Measurements from ENCODE around the gene ZBTB32.

Gene ZBTB32

DNA sequence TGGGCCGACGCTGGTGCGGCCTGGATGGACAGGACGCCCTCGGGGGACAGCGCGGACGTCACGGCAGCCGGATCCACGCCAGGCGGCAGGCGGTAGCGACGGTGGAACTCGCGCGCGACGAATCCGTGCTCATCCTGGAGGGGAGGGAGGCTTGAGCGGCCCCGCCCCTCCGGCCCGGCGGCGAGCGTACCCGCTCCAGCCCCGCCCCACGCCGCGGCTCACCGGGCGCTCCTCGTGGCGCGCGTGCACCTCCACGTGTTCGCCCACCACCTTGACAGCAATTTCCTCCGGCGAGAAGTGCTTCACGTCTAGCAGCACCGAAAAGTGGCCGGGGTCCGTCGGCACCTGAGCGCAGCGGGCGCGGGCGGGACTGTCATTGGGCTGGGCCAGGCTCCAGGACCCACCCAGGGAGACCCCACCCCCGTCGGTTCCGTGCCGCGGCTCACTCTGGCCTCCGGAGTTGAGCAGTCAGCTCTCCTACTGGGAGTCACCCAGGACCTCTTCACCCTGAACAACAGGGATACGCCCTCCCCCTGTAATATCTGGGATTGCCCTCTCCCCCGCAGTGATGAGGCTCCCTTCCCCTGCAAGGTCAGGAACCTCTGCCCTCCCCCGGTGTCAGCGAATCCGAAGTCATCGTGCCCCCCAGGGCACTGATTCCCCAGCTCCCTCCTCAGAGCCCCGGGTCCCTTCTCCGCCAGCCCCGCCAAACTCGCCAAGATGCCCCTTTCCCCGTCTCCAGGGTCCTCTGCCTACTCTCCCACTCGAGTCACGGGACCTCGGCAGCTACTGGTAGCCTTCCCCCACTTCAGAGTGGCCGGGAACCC lies 51.4 kb downstream of the ZBTB32 start:
- Histone ChIP-seq H3K9ac (no peak overlapping the region), H3K4me1 (peaks cover 28% of the 10 kb centered on the region), H4K20me1 (peaks cover 11% of the 10 kb centered on the region), H3K27ac (no peak overlapping the region), H3K4me3 (no peak overlapping the region), H3K4me2 (no peak overlapping the region), H3K9me3 (no peaks in the 10 kb centered on the region), H3K36me3 (peaks cover 47% of the 10 kb centered on the region), H3K27me3 (no peaks in the 10 kb centered on the region)
- no peak for TF ChIP-seq Cebpa-rat (IDR thresholded peaks at IDR 0.05)

DNA sequence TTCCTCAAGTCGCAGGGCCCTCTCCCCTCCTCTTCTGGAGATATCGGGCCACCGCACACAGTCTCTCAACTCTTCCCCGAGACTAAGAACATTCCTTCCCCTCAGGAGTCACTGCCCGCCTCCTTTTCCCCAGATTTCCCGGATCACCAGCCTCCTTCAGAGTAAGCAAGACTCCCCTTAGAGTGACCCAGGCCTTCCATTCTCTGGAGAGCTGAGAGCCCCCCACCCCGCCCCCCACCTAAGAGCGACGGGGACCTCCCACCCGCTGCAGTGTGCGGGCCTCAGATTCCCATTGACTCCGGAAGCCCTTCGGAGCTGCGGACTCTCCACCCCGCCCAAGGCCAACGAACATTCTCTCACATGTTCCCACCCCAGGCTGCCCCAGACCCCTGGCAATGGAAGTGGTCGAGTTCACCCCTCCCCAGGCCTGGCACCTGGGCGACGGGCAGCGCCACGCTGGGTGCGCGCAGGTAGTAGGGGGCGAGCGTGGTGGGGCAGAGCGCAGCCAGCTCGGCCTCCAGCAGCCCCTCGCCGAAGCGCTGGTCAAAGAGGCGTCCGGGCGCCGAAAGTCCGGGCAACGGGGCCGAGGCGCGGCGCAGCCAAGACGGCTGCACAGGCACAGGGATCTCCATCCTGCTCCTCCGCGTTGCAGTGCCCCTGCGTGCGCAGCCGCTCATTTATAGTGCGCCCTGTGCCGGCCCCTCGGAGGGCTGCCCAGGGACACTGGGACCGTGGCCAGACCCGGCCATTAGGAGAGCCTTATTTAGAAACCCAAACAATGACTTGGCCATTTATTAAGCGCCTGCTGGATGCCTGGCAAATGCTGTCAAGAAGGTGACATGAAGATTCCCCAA lies 52.2 kb downstream of the ZBTB32 start, which contains the start of gene HSPB6:
TSS of gene HSPB6 (minus strand) at position 653 of the 854 bp plus-strand sequence. CDS start at position 632, 21 bp downstream.
- Histone ChIP-seq H3K27me3 (no peaks in the 10 kb centered on the region), H3K27ac (peak within 1 kb of the TSS; percentile 87), H3K4me3 (peak within 1 kb of the TSS; percentile 95), H3K4me2 (peak within 1 kb of the TSS; percentile 98), H3K36me3 (peaks cover 55% of the 10 kb centered on the region), H3K4me1 (peaks cover 27% of the 10 kb centered on the region), H3K9me3 (no peaks in the 10 kb centered on the region), H3K9ac (peak within 1 kb of the TSS; percentile 82), H4K20me1 (peaks cover 11% of the 10 kb centered on the region)
- no peak for TF ChIP-seq Cebpa-rat (IDR thresholded peaks at IDR 0.05)

DNA sequence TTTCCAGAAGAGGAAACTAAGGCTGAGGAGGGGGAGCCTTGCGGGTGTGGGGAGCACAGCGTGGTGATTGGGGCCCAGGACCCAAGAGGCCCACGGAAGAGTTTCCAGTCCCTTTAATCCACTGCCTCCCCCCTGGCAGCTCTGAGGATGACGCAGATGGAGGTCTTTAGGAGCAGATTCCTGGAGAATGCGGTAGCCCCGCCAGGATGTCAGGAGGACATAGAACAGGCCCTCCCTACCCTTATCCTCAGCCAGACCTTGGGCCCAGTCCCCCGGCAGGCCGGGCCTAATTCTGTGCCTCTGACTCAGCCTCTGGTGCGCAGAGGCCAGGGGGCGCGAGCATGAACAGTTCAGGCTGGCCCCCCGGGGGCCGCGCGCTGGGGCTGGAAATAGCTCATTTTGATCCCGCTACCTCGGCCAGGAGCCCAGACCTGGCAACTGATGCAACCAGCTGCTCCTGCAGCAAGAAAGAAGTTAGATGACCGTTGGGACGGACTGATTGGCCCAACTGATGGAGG lies 52.9 kb downstream of the ZBTB32 start:
- Histone ChIP-seq H3K9me3 (no peaks in the 10 kb centered on the region), H3K4me2 (peak overlapping the region; percentile 98), H3K9ac (peak overlapping the region; percentile 82), H3K27me3 (no peaks in the 10 kb centered on the region), H3K4me3 (peak overlapping the region; percentile 95), H3K36me3 (peaks cover 55% of the 10 kb centered on the region), H3K4me1 (peaks cover 27% of the 10 kb centered on the region), H3K27ac (peak overlapping the region; percentile 87), H4K20me1 (peaks cover 11% of the 10 kb centered on the region)
- TF ChIP-seq Cebpa-rat (IDR thresholded peaks at IDR 0.05): no peak

DNA sequence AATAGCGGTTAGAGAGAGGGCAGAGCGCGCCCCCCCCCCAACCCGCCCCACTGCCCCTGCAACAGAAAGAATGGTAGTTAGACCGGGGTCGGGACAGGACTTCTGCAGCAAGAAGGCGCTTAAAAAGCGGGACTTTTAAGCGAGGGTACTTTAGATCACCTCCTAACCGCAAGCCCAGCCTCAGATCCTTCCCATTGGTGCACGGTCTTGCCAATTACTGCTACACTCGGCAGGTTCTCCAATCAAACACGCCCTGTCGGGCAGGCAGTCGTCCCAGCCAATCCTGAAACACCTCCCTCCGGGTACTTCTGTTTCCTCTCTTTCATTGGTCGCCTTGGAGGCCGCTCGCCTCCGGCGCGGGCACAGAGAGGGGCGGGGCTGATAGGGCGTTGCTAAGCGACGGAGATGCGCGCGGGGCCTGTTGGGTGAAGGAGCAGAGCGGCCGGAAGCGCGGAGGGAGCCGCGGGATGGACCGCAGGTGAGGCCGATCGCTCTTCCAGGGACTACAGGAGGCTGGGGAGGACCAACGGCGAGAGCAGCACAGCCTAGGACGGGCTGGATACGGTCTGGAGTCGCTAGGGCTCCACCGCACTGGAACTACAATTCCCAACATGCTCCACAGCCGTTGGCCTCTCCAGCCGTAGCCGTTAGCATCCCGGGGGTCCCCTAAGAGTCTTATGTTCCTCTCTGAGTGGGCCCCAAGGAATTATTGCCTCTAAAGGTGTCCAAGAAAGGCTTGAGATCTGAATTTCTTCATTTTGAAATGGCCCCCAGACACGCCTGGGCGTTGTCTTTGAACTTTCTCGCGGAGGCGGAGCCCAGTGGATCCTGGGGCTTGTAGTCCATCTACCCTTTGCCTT lies 53.6 kb downstream of the ZBTB32 start, which contains the start of gene PROSER3:
TSS of gene PROSER3 (plus strand) at position 428 of the 860 bp plus-strand sequence. CDS start at position 468, 40 bp downstream.
- peak within 1 kb of the TSS; percentile 96 for H3K27ac ChIP-seq
- peaks cover 27% of the 10 kb centered on the region for H3K4me1 ChIP-seq
- H3K27me3 ChIP-seq: no peaks in the 10 kb centered on the region
- H3K36me3 ChIP-seq: peaks cover 55% of the 10 kb centered on the region
- H4K20me1 ChIP-seq: peaks cover 11% of the 10 kb centered on the region
- no peaks in the 10 kb centered on the region for H3K9me3 ChIP-seq
- H3K4me3 ChIP-seq: peak within 1 kb of the TSS; percentile 95
- H3K4me2 ChIP-seq: peak within 1 kb of the TSS; percentile 98
- H3K9ac ChIP-seq: peak within 1 kb of the TSS; percentile 94
- no peak for TF ChIP-seq Cebpa-rat (IDR thresholded peaks at IDR 0.05)

DNA sequence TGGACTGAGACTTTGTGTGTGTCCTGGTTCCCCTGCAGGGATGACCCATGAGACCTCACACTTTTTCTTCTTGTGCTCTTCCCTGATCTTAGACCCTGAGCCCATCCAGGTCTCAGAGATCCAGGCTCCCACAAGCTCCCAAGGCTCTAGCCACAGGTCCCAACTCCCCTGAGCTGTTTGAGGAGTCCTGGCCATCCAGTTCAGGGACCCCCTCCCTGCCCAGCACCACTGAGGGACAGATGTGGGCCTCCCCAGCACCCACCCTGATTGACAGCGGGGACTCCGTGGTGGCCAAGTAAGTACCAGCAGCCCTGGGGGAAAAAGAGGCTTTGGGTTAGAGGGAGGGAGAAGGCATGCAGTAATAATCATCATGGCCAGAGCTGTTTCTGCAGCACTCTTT lies 55.3 kb downstream of the ZBTB32 start:
- no peak for TF ChIP-seq Cebpa-rat (IDR thresholded peaks at IDR 0.05)
- peaks cover 11% of the 10 kb centered on the region for H4K20me1 ChIP-seq
- H3K4me1 ChIP-seq: peaks cover 27% of the 10 kb centered on the region
- peak overlapping the region; percentile 85 for H3K4me2 ChIP-seq
- no peaks in the 10 kb centered on the region for H3K27me3 ChIP-seq
- no peaks in the 10 kb centered on the region for H3K9me3 ChIP-seq
- H3K9ac ChIP-seq: peak overlapping the region; percentile 94
- H3K27ac ChIP-seq: no peak overlapping the region
- no peak overlapping the region for H3K4me3 ChIP-seq
- peaks cover 57% of the 10 kb centered on the region for H3K36me3 ChIP-seq

DNA sequence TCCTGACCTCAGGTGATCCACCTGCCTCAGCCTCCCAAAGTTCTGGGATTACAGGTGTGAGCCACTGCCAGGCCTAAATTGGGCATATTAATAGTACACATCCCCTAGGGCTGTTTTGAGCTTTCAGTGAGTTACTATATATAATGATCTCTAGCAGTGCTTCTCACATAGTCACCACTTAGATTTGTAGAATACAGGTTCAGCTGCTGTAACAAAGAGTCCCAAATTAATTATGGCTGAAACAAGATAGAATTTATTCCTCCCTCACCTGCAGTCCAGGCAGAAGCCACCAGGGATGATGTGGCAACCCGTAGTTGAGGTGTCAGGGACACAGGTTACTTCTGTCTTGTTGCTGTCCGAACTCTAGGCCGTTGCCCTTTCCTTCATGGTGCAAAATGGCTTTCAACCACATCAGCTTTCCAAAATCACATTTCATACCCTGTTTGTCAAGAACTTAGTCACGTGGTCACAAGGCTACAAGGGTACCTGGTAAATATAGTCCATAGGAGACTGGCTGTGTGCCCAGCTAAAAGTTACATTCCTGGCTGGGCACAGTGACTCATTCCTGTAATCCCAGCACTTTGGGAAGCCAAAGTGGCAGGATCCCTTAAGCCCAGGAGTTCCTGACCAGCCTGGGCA lies 56.5 kb downstream of the ZBTB32 start:
- no peak for TF ChIP-seq Cebpa-rat (IDR thresholded peaks at IDR 0.05)
- Histone ChIP-seq H3K27ac (no peak overlapping the region), H3K27me3 (no peaks in the 10 kb centered on the region), H4K20me1 (peaks cover 11% of the 10 kb centered on the region), H3K4me3 (no peak overlapping the region), H3K4me1 (peaks cover 27% of the 10 kb centered on the region), H3K9me3 (no peaks in the 10 kb centered on the region), H3K4me2 (no peak overlapping the region), H3K36me3 (peaks cover 63% of the 10 kb centered on the region), H3K9ac (no peak overlapping the region)

DNA sequence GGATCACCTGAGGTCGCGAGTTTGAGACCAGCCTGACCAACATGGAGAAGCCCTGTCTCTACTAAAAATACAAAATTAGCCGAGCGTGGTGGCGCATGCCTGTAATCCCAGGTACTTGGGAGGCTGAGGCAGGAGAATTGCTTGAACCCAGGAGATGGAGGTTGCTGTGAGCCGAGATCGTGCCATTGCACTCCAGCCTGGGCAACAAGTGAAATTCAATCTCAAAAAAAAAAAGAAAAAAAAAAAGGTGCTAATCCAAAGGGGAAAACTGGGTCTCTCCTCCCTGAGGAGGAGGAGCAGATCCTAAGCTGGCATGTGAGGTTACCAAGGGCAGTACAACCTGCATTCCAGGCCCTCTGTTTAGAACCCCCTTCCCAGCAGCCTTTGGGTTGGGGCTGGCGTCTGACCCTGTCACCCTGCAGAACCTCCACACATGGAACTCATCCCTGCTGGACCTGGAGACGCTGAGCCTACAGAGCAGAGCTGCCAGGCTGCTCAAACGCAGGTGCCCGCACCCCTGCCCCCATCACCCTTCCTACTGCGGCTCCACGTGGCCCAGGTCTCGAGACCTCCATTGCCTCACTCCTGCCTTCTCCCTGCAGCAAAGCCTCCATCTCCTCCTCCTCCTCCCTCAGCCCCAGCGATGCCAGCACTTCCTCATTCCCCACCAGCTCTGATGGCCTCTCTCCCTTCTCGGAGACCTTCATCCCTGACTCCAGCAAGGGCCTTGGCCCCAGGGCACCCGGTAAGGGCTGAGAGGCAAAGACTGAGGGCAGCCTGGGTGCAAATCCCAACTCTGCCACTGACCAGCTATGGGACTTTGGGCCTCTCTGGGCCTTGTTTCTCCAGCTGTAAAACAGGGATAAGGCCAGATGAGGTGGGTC lies 60.3 kb downstream of the ZBTB32 start:
- Histone ChIP-seq H3K36me3 (peaks cover 67% of the 10 kb centered on the region), H3K4me3 (no peak overlapping the region), H3K27ac (no peak overlapping the region), H3K4me2 (no peak overlapping the region), H3K27me3 (no peaks in the 10 kb centered on the region), H3K9me3 (no peaks in the 10 kb centered on the region), H4K20me1 (peaks cover 3% of the 10 kb centered on the region; the same call in 1 of the 2 replicates), H3K9ac (no peak overlapping the region), H3K4me1 (peaks cover 41% of the 10 kb centered on the region)
- no peak for TF ChIP-seq Cebpa-rat (IDR thresholded peaks at IDR 0.05)

Data from BLaER1 (cell line).